GM18951 (cell line): ENCODE results near the gene UVRAG.
"Not testable (repeated sequence)": the region's sequence is repeated elsewhere in the genome, so short reads cannot be mapped to it uniquely, and the experiment has no call there.

ENCODE experiments used
- POLR2A ChIP-seq: IDR thresholded peaks from 4 replicates; pipeline ENCODE4 v1.6.1; 2011; ENCODE audit warnings: mild to moderate bottlenecking; ENCODE audit not compliant: insufficient read length, insufficient read depth; ENCODE audit errors: extremely low read depth
- in situ Hi-C: fragments of 300-500 bp; cut with MboI; formaldehyde crosslinking; loops from one replicate; pipeline ENCODE4 v1.12.0; 2022; ENCODE audit warnings: low sequenced_read_pairs, mixed read lengths, inconsistent platforms; ENCODE audit not compliant: unreplicated experiment

Gene UVRAG

GRCh38 chr11:76030968-76031590 lies 216.1 kb downstream of the UVRAG start:
- in situ Hi-C loops, result no loop called here
- TF ChIP-seq POLR2A, result no peak

GRCh38 chr11:76033699-76034098 lies 218.7 kb downstream of the UVRAG start:
- no peak for TF ChIP-seq POLR2A
- in situ Hi-C loops, result no loop called here

GRCh38 chr11:76035020-76035419 lies 220.0 kb downstream of the UVRAG start:
- no peak for TF ChIP-seq POLR2A
- in situ Hi-C loops, result no loop called here

GRCh38 chr11:76038608-76039007 lies 223.6 kb downstream of the UVRAG start:
- no peak for TF ChIP-seq POLR2A
- in situ Hi-C loops, result no loop called here

GRCh38 chr11:76041208-76041607 lies 226.2 kb downstream of the UVRAG start:
- in situ Hi-C loops, result no loop called here
- no peak for TF ChIP-seq POLR2A

GRCh38 chr11:76044750-76045320 lies 229.8 kb downstream of the UVRAG start:
- in situ Hi-C loops, result no loop called here
- no peak for TF ChIP-seq POLR2A

- no peak for TF ChIP-seq POLR2A
Observed at GRCh38 chr11:76047231-76047630, 232.2 kb downstream of the UVRAG start.

GRCh38 chr11:76047766-76048165 lies 232.8 kb downstream of the UVRAG start:
- no peak for TF ChIP-seq POLR2A
- in situ Hi-C loops, result no loop called here

More at GRCh38 chr11:76047231-76047630, 232.2 kb downstream of the UVRAG start:
- in situ Hi-C loops, result no loop called here

- in situ Hi-C loops, result no loop called here
- no peak for TF ChIP-seq POLR2A
Observed at GRCh38 chr11:76048763-76049162, 233.8 kb downstream of the UVRAG start.

- TF ChIP-seq POLR2A, result no peak
- in situ Hi-C loops, result no loop called here
Observed at GRCh38 chr11:76049511-76049910, 234.5 kb downstream of the UVRAG start.

GRCh38 chr11:76051937-76052336 lies 236.9 kb downstream of the UVRAG start:
- in situ Hi-C loops, result no loop called here
- no peak for TF ChIP-seq POLR2A

- no peak for TF ChIP-seq POLR2A
- in situ Hi-C loops, result no loop called here
Observed at GRCh38 chr11:76054330-76054729, 239.3 kb downstream of the UVRAG start.

GRCh38 chr11:76056876-76057275 lies 241.9 kb downstream of the UVRAG start:
- in situ Hi-C loops, result no loop called here
- no peak for TF ChIP-seq POLR2A

- in situ Hi-C loops, result not testable (repeated sequence)
Observed at GRCh38 chr11:76060475-76061036, 245.5 kb downstream of the UVRAG start.
